Measurements from ENCODE around the gene GABRD. TPM values are rescaled to one million over a fixed set of nuclear protein-coding genes. Genes with fewer than 3 reads are reported as not detected.

GABRD gene
- total RNA-seq, 2 donors from 2014 or later = not detected

GRCh38 chr1:2060535-2060934 lies 41.4 kb downstream of the GABRD start:
- Histone ChIP-seq H3K9ac (ENCODE audit: extremely low read depth, low read length, poor library complexity, severe bottlenecking) (no peak overlapping the region), H3K36me3 (ENCODE audit: control insufficient read depth, insufficient read depth, low read length) (peaks cover 29% of the 10 kb centered on the region), H3K4me1 (ENCODE audit: control insufficient read depth, insufficient read depth, low read length) (no peaks in the 10 kb centered on the region), H3K4me3 (ENCODE audit: low read length) (no peak overlapping the region), H3K9me3 (ENCODE audit: control insufficient read depth, low read length) (peaks cover 13% of the 10 kb centered on the region), H3K27ac (ENCODE audit: low read depth, low read length) (no peak overlapping the region), H3K27me3 (ENCODE audit: control insufficient read depth, insufficient read depth, low read length, poor library complexity, severe bottlenecking) (no peaks in the 10 kb centered on the region)
- H3K36me3 Mint-ChIP-seq (ENCODE audit: low read depth) = peaks cover 77% of the 10 kb centered on the region
- H3K4me3 Mint-ChIP-seq = no peak overlapping the region
- H3K27ac Mint-ChIP-seq = no peak overlapping the region
- H3K9me3 Mint-ChIP-seq = peaks cover 17% of the 10 kb centered on the region
- 93 to 94% methylated on average over 6 to 23 of the region's 23 CpGs for WGBS, 2 experiments (ENCODE audit: insufficient coverage in 1 of 2, insufficient read length in 1 of 2)
- H3K27me3 Mint-ChIP-seq (ENCODE audit: insufficient read depth) = no peaks in the 10 kb centered on the region
- no peak for TF ChIP-seq CTCF (conservative IDR thresholded peaks at IDR 0.05)
- no peak for DNase-seq
- H3K4me1 Mint-ChIP-seq = no peaks in the 10 kb centered on the region

- H3K27me3 Mint-ChIP-seq (ENCODE audit: insufficient read depth) = no peaks in the 10 kb centered on the region
These were observed 42.1 kb downstream of the GABRD start for GRCh38 chr1:2061065-2061778.

GRCh38 chr1:2065699-2066098 lies 46.6 kb downstream of the GABRD start:
- H3K4me3 Mint-ChIP-seq = no peak overlapping the region
- H3K36me3 Mint-ChIP-seq (ENCODE audit: low read depth) = peaks cover 67% of the 10 kb centered on the region
- Histone ChIP-seq H3K4me3 (ENCODE audit: low read length) (no peak overlapping the region), H3K4me1 (ENCODE audit: control insufficient read depth, insufficient read depth, low read length) (no peaks in the 10 kb centered on the region), H3K27me3 (ENCODE audit: control insufficient read depth, insufficient read depth, low read length, poor library complexity, severe bottlenecking) (no peaks in the 10 kb centered on the region), H3K9ac (ENCODE audit: extremely low read depth, low read length, poor library complexity, severe bottlenecking) (no peak overlapping the region), H3K9me3 (ENCODE audit: control insufficient read depth, low read length) (peaks cover 13% of the 10 kb centered on the region), H3K36me3 (ENCODE audit: control insufficient read depth, insufficient read depth, low read length) (peaks cover 12% of the 10 kb centered on the region), H3K27ac (ENCODE audit: low read depth, low read length) (no peak overlapping the region)
- no peak for DNase-seq
- no peaks in the 10 kb centered on the region for H3K27me3 Mint-ChIP-seq (ENCODE audit: insufficient read depth)
- H3K4me1 Mint-ChIP-seq = no peaks in the 10 kb centered on the region
- no peak for TF ChIP-seq CTCF (conservative IDR thresholded peaks at IDR 0.05)
- peaks cover 22% of the 10 kb centered on the region for H3K9me3 Mint-ChIP-seq
- no peak overlapping the region for H3K27ac Mint-ChIP-seq
- WGBS, 2 experiments (ENCODE audit: insufficient coverage in 1 of 2, insufficient read length in 1 of 2) = 98 to 100% methylated on average over 2 to 3 of the region's 4 CpGs

More at GRCh38 chr1:2061065-2061778, 42.1 kb downstream of the GABRD start:
- H3K9me3 Mint-ChIP-seq = peaks cover 22% of the 10 kb centered on the region
- Histone ChIP-seq H3K9me3 (ENCODE audit: control insufficient read depth, low read length) (peaks cover 13% of the 10 kb centered on the region), H3K4me3 (ENCODE audit: low read length) (no peak overlapping the region), H3K27ac (ENCODE audit: low read depth, low read length) (no peak overlapping the region), H3K27me3 (ENCODE audit: control insufficient read depth, insufficient read depth, low read length, poor library complexity, severe bottlenecking) (no peaks in the 10 kb centered on the region), H3K9ac (ENCODE audit: extremely low read depth, low read length, poor library complexity, severe bottlenecking) (no peak overlapping the region), H3K36me3 (ENCODE audit: control insufficient read depth, insufficient read depth, low read length) (peaks cover 27% of the 10 kb centered on the region), H3K4me1 (ENCODE audit: control insufficient read depth, insufficient read depth, low read length) (no peaks in the 10 kb centered on the region)
- H3K4me3 Mint-ChIP-seq = no peak overlapping the region
- peak overlapping the region; percentile 84 for H3K27ac Mint-ChIP-seq
- H3K36me3 Mint-ChIP-seq (ENCODE audit: low read depth) = peaks cover 77% of the 10 kb centered on the region
- 90% methylated on average over 15 to 28 of the region's 28 CpGs for WGBS, 2 experiments (ENCODE audit: insufficient coverage in 1 of 2, insufficient read length in 1 of 2)
- TF ChIP-seq CTCF (conservative IDR thresholded peaks at IDR 0.05) = no peak
- H3K4me1 Mint-ChIP-seq = no peaks in the 10 kb centered on the region
- DNase-seq = no peak

All from endodermal cell (in vitro differentiated cells).